ENCODE results near the gene CREM.
"Not testable (repeated sequence)": the region's sequence is repeated elsewhere in the genome, so short reads cannot be mapped to it uniquely, and the experiment has no call there.

CREM gene

GRCh38 chr10:35195361-35196306, 69.0 kb downstream of the CREM start:
- DNase-seq: peak; percentile 60

- DNase-seq: no peak
Measured at GRCh38 chr10:35200487-35200886, 73.8 kb downstream of the CREM start.

- DNase-seq: no peak
Measured at GRCh38 chr10:35201234-35201633, 74.6 kb downstream of the CREM start.

- no peak for DNase-seq
Measured at GRCh38 chr10:35202050-35202449, 75.4 kb downstream of the CREM start.

- no peak for DNase-seq
Measured at GRCh38 chr10:35203745-35204144, 77.1 kb downstream of the CREM start.

GRCh38 chr10:35204650-35205319, 78.1 kb downstream of the CREM start:
- no peak for DNase-seq

GRCh38 chr10:35206274-35206673, 79.6 kb downstream of the CREM start:
- no peak for DNase-seq

GRCh38 chr10:35208536-35208935, 81.9 kb downstream of the CREM start:
- DNase-seq: no peak

- DNase-seq: no peak
Measured at GRCh38 chr10:35208949-35209613, 82.4 kb downstream of the CREM start.

GRCh38 chr10:35210961-35211360, 84.3 kb downstream of the CREM start:
- no peak for DNase-seq

GRCh38 chr10:35211390-35211789, 84.7 kb downstream of the CREM start:
- DNase-seq: no peak

- no peak for DNase-seq
Measured at GRCh38 chr10:35212856-35213255, 86.2 kb downstream of the CREM start.

- DNase-seq: no peak
Measured at GRCh38 chr10:35213699-35214098, 87.1 kb downstream of the CREM start.

- DNase-seq: no peak
Measured at GRCh38 chr10:35214607-35215020, 88.0 kb downstream of the CREM start.

- DNase-seq: no peak
Measured at GRCh38 chr10:35215107-35215506, 88.5 kb downstream of the CREM start.

GRCh38 chr10:35216303-35216905, 89.8 kb downstream of the CREM start:
- no peak for DNase-seq

- not testable (repeated sequence) for DNase-seq
Measured at GRCh38 chr10:35216956-35217355, 90.3 kb downstream of the CREM start.

- no peak for DNase-seq
Measured at GRCh38 chr10:35217455-35217854, 90.8 kb downstream of the CREM start.

GRCh38 chr10:35218339-35218955, 91.8 kb downstream of the CREM start:
- DNase-seq: peak; percentile 79

- no peak for DNase-seq
Measured at GRCh38 chr10:35219292-35219691, 92.6 kb downstream of the CREM start.

GRCh38 chr10:35219891-35220890, 93.5 kb downstream of the CREM start:
- no peak for DNase-seq
